HepG2 (cell line): ENCODE data around the gene ANO2. TPM values are rescaled to one million over a fixed set of nuclear protein-coding genes. Genes with fewer than 3 reads are reported as not detected.

Experiments used
- ATAC-seq: fragments of 200-7000 bp; cut with Tn5 transposase; 3 replicates; pipeline ENCODE4 v1.9.1; 2020; ENCODE audit warnings: mild to moderate bottlenecking, moderate library complexity
- BruUV-seq: library from RNA; stranded (reverse); fragments of 400-500 nt; replicated peaks from 2 replicates; lab custom pipeline; 2021; lab: Mats Ljungman, UMichigan
- CTCF ChIA-PET: fragments of 300-600 bp; formaldehyde crosslinking; extraction: SDS; loops from one replicate; lab custom pipeline; 2021; ENCODE audit warnings: low total read pairs, inconsistent platforms, low intra/inter-chr PET ratio; lab: Yijun Ruan, JAX
- POLR2A ChIA-PET: fragments of 350-600 bp; sonication (Branson Sonifier 250); formaldehyde crosslinking; loops from one replicate; lab custom pipeline; 2020; ENCODE audit warnings: antibody characterized with exemption, inconsistent platforms; lab: Yijun Ruan, JAX
- DNase-seq: peaks from one replicate; pipeline ENCODE4 v3.0.0-alpha.2; 2015; ENCODE audit warnings: low spot score
- FAIRE-seq: peaks from 3 replicates; lab custom pipeline; 2011; peaks lifted over from hg19 to GRCh38; lab: Jason Lieb, UNC
- H2AFZ ChIP-seq: one replicate; pipeline ENCODE4 v1.6.1; 2011; ENCODE audit warnings: low read length, inconsistent platforms
- H3K27ac ChIP-seq: fragments of 300-600 bp; 3 replicates; pipeline ENCODE4 v1.8.0; 2011; ENCODE audit warnings: mixed run types, mild to moderate bottlenecking, mixed read lengths, low read length, inconsistent platforms; ENCODE audit not compliant: insufficient read depth; ENCODE audit errors: extremely low read length
- H3K27me3 ChIP-seq, 2 experiments: fragments of 200-600 bp in 1 of 2; 2 replicates in 1 of 2; 3 replicates in 1 of 2; pipeline versions ENCODE4 v1.6.0 to v1.8.0; 2011; ENCODE audit warnings: low read length in 2 of 2, mild to moderate bottlenecking in 2 of 2, moderate library complexity in 2 of 2, inconsistent platforms in 1 of 2; ENCODE audit not compliant: insufficient read depth in 2 of 2, control insufficient read depth in 1 of 2
- H3K36me3 ChIP-seq, 2 experiments: fragments of 200-600 bp in 1 of 2; replicated peaks in 1 of 2; 2 replicates in 1 of 2; 3 replicates in 1 of 2; pipeline versions ENCODE4 v1.5.1 to v1.8.0; 2011; ENCODE audit warnings: low read length in 2 of 2, inconsistent platforms in 1 of 2; ENCODE audit not compliant: insufficient read depth in 2 of 2, control insufficient read depth in 1 of 2
- H3K4me1 ChIP-seq: 2 replicates; pipeline ENCODE4 v1.5.1; 2012; ENCODE audit warnings: low read length, inconsistent platforms; ENCODE audit not compliant: insufficient read depth
- H3K4me2 ChIP-seq: 2 replicates; pipeline ENCODE4 v1.6.0; 2011; ENCODE audit warnings: low read depth, low read length, inconsistent platforms
- H3K4me3 ChIP-seq, 3 experiments: fragments of 200-600 bp in 1 of 3; sonication (generic), shearing (Covaris generic) in 1 of 3; replicated peaks in 1 of 3; 2 replicates each; pipeline ENCODE4 v1.5.1; 2011 to 2016; ENCODE audit warnings: low read length in 3 of 3, inconsistent platforms in 2 of 3, low read depth in 2 of 3, mild to moderate bottlenecking in 2 of 3, control low read depth in 1 of 3, mixed read lengths in 1 of 3; ENCODE audit not compliant: insufficient read depth in 1 of 3
- H3K79me2 ChIP-seq: one replicate; pipeline ENCODE4 v1.6.1; 2011; ENCODE audit warnings: low read length, inconsistent platforms; ENCODE audit not compliant: insufficient read depth
- H3K9ac ChIP-seq: 2 replicates; pipeline ENCODE4 v1.6.0; 2011; ENCODE audit warnings: mild to moderate bottlenecking, low read depth, low read length, inconsistent platforms; ENCODE audit not compliant: insufficient read depth
- H3K9me3 ChIP-seq: 2 replicates; pipeline ENCODE4 v1.5.1; 2012; ENCODE audit warnings: mild to moderate bottlenecking, low read length
- H4K20me1 ChIP-seq: 2 replicates; pipeline ENCODE4 v1.6.0; 2011; ENCODE audit warnings: inconsistent platforms, mild to moderate bottlenecking, low read length, moderate library complexity; ENCODE audit not compliant: insufficient read depth
- ETV5 ChIP-seq: IDR thresholded peaks from 2 replicates; pipeline ENCODE4 v1.6.1; 2018; ENCODE audit warnings: missing biosample characterization, missing genetic modification reagents, inconsistent platforms, borderline replicate concordance
- FOXP1 ChIP-seq, 2 experiments: fragments of 450-650 bp in 1 of 2; IDR thresholded peaks; 2 replicates each; pipeline ENCODE4 v1.6.1; 2017 to 2018; ENCODE audit warnings: antibody characterized with exemption in 1 of 2
- IKZF4 ChIP-seq: sonication (generic); formaldehyde crosslinking; IDR thresholded peaks from 2 replicates; pipeline ENCODE4 v1.5.1; 2020; ENCODE audit warnings: borderline replicate concordance, mild to moderate bottlenecking, low read depth, missing genetic modification reagents; ENCODE audit errors: not compliant biosample characterization
- NBN ChIP-seq: fragments of 450-650 bp; conservative IDR thresholded peaks from 2 replicates; pipeline ENCODE4 v1.6.1; 2017
- NR2F1 ChIP-seq, 2 experiments: fragments of 450-650 bp in 1 of 2; formaldehyde crosslinking in 1 of 2; IDR thresholded peaks; 2 replicates each; pipeline versions ENCODE4 v1.5.0 to v1.6.1; 2016 to 2020; ENCODE audit warnings: mild to moderate bottlenecking in 1 of 2, missing compliant biosample characterization in 1 of 2, missing genetic modification reagents in 1 of 2, moderate library complexity in 1 of 2
- PHB2 ChIP-seq: fragments of 450-650 bp; IDR thresholded peaks from 2 replicates; pipeline ENCODE4 v1.6.1; 2018; ENCODE audit not compliant: partially characterized antibody
- STAT6 ChIP-seq: sonication (generic); formaldehyde crosslinking; IDR thresholded peaks from 2 replicates; pipeline ENCODE4 v1.4.0; 2020; ENCODE audit warnings: missing genetic modification reagents, mild to moderate bottlenecking, borderline replicate concordance
- ZNF160 ChIP-seq: sonication (generic); formaldehyde crosslinking; IDR thresholded peaks from 2 replicates; pipeline ENCODE4 v1.8.0; 2022; ENCODE audit warnings: mild to moderate bottlenecking, inconsistent platforms, missing genetic modification reagents
- ZNF18 ChIP-seq: sonication (generic); formaldehyde crosslinking; IDR thresholded peaks from 2 replicates; pipeline ENCODE4 v1.8.0; 2022; ENCODE audit warnings: mild to moderate bottlenecking, missing genetic modification reagents; ENCODE audit not compliant: insufficient replicate concordance
- ZNF317 ChIP-seq: sonication (generic); formaldehyde crosslinking; IDR thresholded peaks from 2 replicates; pipeline ENCODE4 v1.5.0; 2020; ENCODE audit warnings: mild to moderate bottlenecking, missing genetic modification reagents
- ZNF747 ChIP-seq: sonication (generic); formaldehyde crosslinking; IDR thresholded peaks from 2 replicates; pipeline ENCODE4 v1.8.1; 2023; ENCODE audit warnings: missing genetic modification reagents, mild to moderate bottlenecking, borderline replicate concordance
- ZNF790 ChIP-seq: sonication (generic); formaldehyde crosslinking; IDR thresholded peaks from 2 replicates; pipeline ENCODE4 v1.8.0; 2022; ENCODE audit warnings: missing genetic modification reagents, mild to moderate bottlenecking, borderline replicate concordance
- WGBS: methylation state at CpG from one replicate; pipeline ENCODE4 v1.1.6; 2017; ENCODE audit warnings: low lambda C conversion rate; 5-methylcytosine and 5-hydroxymethylcytosine counted together
- in situ Hi-C: cut with HindIII; loops from 2 replicates; pipeline ENCODE4 v1.10.0; 2017; ENCODE audit warnings: low pct_unique_long_range_greater_than_20kb; ENCODE audit not compliant: extremely low pct_ligation_motif_present
- intact Hi-C: fragments of 100-400 bp; cut with micrococcal nuclease; formaldehyde crosslinking; loops from one replicate; pipeline ENCODE4 v1.10.0; 2022; ENCODE audit not compliant: unreplicated experiment
- polyA plus RNA-seq, 8 experiments: library from polyadenylated mRNA; depleted of rRNA in 3 of 8; stranded (reverse) in 7 of 8; unstranded in 1 of 8; fragments of >200 nt; fragmentation: Illumina TruSeq in 4 of 8; extraction: Trizol in 4 of 8; gene quantifications; 2 replicates each; pipeline versions ENCODE4 v1.2.1 to v1.2.3, GENCODE V29; 2011 to 2016; ENCODE audit warnings: low read depth in 4 of 8, missing spikeins in 1 of 8, mixed read lengths in 1 of 8; ENCODE audit not compliant: insufficient read depth in 1 of 8
- total RNA-seq, 5 experiments: library from RNA; depleted of rRNA; stranded (reverse); fragments of >200 nt; fragmentation: Illumina TruSeq; extraction: Trizol; gene quantifications; 2 replicates each; pipeline ENCODE4 v1.2.3, GENCODE V29; 2016; ENCODE audit warnings: low read depth in 1 of 5

Gene ANO2
- total and polyA plus RNA-seq, 2 of the 13 experiments (the other 11 are each of a cell fraction or from before 2014, with no cell fraction given) = 0.18 TPM; not detected in 1

- TF ChIP-seq IKZF4 (CRISPR knock-in tag) (no peak), ZNF160 (CRISPR knock-in tag) (no peak)
Measured at GRCh38 chr12:5516371-5517241, 428.5 kb downstream of the ANO2 start (continued).

GRCh38 chr12:5515458-5515857, 429.6 kb downstream of the ANO2 start:
- H3K79me2 ChIP-seq = no peaks in the 10 kb centered on the region
- CTCF ChIA-PET = no interaction called here

GRCh38 chr12:5514545-5514944, 430.5 kb downstream of the ANO2 start:
- no peak for DNase-seq
- in situ Hi-C loops (no loop called here), intact Hi-C loops (no loop called here)
- Histone ChIP-seq H3K27me3 (peaks cover 0 to 8% of the 10 kb centered on the region in 2 experiments; a peak in 2 of 5 replicates), H3K9ac (no peak overlapping the region), H3K4me1 (no peaks in the 10 kb centered on the region), H4K20me1 (no peaks in the 10 kb centered on the region), H2AFZ (no peak overlapping the region), H3K36me3 (no peaks in the 10 kb centered on the region), H3K4me2 (no peak overlapping the region), H3K27ac (no peak overlapping the region), H3K79me2 (no peaks in the 10 kb centered on the region), H3K4me3 (no peak overlapping the region), H3K9me3 (no peaks in the 10 kb centered on the region)
- ChIA-PET CTCF (no interaction called here), POLR2A (no interaction called here)
- ATAC-seq = no peak
- BruUV-seq = no TSS peak
- WGBS = 38% methylated on average over 4 of the region's 4 CpGs
- no peak for FAIRE-seq
- TF ChIP-seq ZNF790 (CRISPR knock-in tag) = no peak
- no peak for TF ChIP-seq ETV5 (CRISPR knock-in tag)
- TF ChIP-seq NR2F1 (CRISPR knock-in tag; IDR thresholded peaks at IDR 0.05) = no peak
- TF ChIP-seq FOXP1 (IDR thresholded peaks at IDR 0.05) = no peak
- TF ChIP-seq FOXP1 (CRISPR knock-in tag; IDR thresholded peaks at IDR 0.05) = no peak
- no peak for TF ChIP-seq ZNF747 (CRISPR knock-in tag)
- no peak for TF ChIP-seq STAT6 (CRISPR knock-in tag)
- no peak for TF ChIP-seq ZNF18 (CRISPR knock-in tag)
- TF ChIP-seq NBN = no peak

More at GRCh38 chr12:5515458-5515857, 429.6 kb downstream of the ANO2 start:
- BruUV-seq = no TSS peak
- Histone ChIP-seq H4K20me1 (no peaks in the 10 kb centered on the region), H3K4me2 (no peak overlapping the region), H3K9me3 (no peaks in the 10 kb centered on the region), H3K36me3 (no peaks in the 10 kb centered on the region), H3K9ac (no peak overlapping the region), H3K4me1 (no peaks in the 10 kb centered on the region), H3K27me3 (peaks cover 0 to 8% of the 10 kb centered on the region in 2 experiments; a peak in 2 of 5 replicates), H3K27ac (no peak overlapping the region), H3K4me3 (no peak overlapping the region), H2AFZ (no peak overlapping the region)
- intact Hi-C loops = no loop called here
- DNase-seq (no peak), FAIRE-seq (no peak), ATAC-seq (no peak)
- POLR2A ChIA-PET = no interaction called here
- in situ Hi-C loops = no loop called here
- TF ChIP-seq PHB2 (no peak), ZNF317 (no peak)
- 22% methylated on average over 1 of the region's 1 CpG for WGBS
